ENCODE measurements around the gene FAM53B.

Gene FAM53B

DNA sequence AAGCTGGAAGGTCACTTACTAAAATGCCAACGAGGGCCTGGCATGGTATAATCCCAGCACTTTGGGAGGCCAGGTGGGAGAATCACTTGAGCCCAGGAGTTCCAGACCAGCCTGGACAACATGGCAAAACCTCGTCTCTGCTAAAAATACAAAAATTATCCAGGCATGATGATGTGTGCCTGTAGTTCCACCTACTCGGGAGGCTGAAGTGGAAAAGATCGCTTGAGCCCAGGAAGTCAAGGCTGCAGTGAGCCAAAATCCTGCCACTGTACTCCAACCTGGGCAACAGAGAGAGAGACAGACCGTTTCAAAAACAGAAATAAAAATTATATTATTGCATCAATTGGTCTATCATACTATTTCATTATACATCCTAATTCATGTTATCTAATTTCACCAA lies 18.1 kb upstream of the FAM53B start:
- no peak for DNase-seq (ENCODE audit: extremely low read depth, low read depth)
- no peak for TF ChIP-seq CTCF (IDR thresholded peaks at IDR 0.05; ENCODE audit: low read depth, low read length)

DNA sequence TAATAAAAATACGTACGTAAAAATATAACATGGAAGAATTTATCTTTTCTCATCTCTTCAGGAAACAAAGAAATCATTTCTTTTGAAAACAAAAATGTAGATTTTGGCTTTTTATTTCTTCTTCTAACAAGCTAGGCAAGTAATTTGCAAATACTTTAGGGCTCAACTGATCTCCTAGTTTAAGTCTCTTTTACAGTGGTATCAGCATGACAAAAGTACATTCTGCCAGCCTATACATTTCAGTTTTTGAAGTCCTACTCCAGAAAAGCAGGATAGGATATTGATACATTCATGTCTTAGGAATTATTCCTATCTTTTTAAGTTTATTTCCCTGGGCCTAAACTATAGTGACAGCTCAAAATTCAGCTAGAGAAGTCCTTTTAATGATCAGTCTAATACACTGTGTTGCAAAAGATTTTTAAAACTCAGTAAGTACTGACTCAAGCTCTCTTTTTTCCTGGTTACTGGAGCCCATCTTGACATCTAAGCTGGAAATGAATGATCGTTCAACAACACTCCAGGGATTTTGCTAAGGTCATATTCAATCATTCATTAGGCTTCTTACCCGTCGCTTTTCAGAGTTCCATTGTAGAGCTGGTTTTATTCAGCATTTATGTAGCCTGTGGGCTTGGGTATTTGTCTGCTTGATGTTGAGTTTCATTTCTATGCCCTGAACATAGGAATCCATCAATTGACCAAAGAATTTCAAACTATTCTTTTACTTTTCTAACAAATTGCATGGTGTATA lies 12.2 kb upstream of the FAM53B start:
- DNase-seq (ENCODE audit: extremely low read depth, low read depth): no peak
- no peak for TF ChIP-seq CTCF (IDR thresholded peaks at IDR 0.05; ENCODE audit: low read depth, low read length)

DNA sequence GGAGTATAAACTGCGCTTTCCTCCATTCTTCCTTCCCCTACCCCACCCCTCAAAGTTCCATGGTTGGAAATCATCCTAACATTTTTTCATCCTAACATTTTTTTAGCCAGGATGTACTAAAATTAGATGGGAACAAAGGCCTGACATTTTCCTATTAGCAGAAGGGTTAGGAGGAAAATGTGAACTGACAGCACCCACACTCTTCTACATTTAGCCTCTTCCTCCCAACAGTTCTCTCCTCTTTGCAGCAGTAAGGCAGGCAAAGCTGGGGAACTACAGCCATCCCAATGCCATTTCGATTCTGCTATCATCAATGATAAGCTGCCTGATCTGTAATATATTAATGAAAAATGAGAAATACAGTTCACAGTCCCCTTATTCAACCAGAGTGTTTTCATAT lies 11.4 kb upstream of the FAM53B start:
- TF ChIP-seq CTCF (IDR thresholded peaks at IDR 0.05; ENCODE audit: low read depth, low read length): no peak
- DNase-seq (ENCODE audit: extremely low read depth, low read depth): no peak

GRCh38 chr10:124754227-124754626 lies 10.0 kb upstream of the FAM53B start:
- TF ChIP-seq CTCF (IDR thresholded peaks at IDR 0.05; ENCODE audit: low read depth, low read length): no peak
- DNase-seq (ENCODE audit: extremely low read depth, low read depth): no peak

DNA sequence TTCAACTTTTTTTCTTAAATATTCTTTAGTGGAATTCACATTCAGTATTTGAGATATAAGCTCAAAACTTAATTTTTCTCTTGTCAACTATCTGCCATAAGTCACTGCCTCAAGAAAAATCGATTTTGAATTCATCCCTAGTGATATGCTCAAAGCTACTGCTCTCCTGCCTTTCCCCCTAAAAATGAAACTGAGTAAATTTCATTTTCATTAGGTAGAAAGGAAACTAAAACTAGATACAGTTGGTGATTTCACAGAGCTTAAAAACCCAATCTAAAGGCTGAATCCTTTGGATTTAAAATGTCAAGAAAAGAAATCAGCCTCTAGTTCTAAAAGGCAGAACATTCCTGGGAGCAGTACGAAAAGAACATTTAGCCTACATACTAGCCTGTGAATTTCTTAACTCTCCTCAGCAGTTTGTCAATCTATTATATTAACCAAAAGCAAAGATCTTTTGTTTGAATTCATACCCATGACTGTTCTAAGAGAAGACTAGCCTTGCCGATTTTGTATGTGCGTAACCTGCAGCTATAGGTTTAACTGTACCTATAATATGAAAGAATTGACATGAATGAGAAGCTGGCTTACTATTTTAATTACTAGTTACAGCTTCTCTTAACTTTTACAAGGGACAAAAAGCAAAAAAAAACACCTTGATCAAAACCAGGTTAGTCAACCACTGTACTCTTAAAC lies 4.9 kb upstream of the FAM53B start:
- DNase-seq (ENCODE audit: extremely low read depth, low read depth): no peak
- TF ChIP-seq CTCF (IDR thresholded peaks at IDR 0.05; ENCODE audit: low read depth, low read length): no peak

GRCh38 chr10:124748166-124748565 lies 4.0 kb upstream of the FAM53B start:
- TF ChIP-seq CTCF (IDR thresholded peaks at IDR 0.05; ENCODE audit: low read depth, low read length): no peak
- DNase-seq (ENCODE audit: extremely low read depth, low read depth): no peak

DNA sequence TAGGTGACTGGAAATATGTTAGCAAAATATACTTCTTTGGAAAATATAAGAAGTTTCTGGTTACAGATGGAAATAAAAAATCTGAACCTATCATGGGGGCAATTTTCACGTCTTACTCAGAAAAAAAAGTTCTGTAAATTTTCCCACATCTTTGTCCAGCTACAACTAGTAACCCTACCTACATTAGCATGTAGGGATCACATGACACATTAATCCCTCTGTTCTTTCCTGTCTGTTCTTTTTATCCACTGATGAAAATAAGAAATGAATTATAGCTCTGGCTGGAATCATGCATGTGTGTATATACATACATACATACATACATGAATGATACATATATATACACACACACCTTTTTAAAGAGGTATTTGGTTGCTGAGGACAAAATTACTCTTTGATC lies 3.6 kb upstream of the FAM53B start:
- TF ChIP-seq CTCF (IDR thresholded peaks at IDR 0.05; ENCODE audit: low read depth, low read length): no peak
- DNase-seq (ENCODE audit: extremely low read depth, low read depth): no peak

Measured in AG09319 (cell line).